Type B pancreatic cell (in vitro differentiated cells): Measurements from ENCODE around the gene ADM2. TPM values are rescaled to one million over a fixed set of nuclear protein-coding genes. Genes with fewer than 3 reads are reported as not detected.

Source experiments
- DNase-seq: peaks from one replicate; pipeline ENCODE4 v3.0.0; 2021; ENCODE audit warnings: mixed read lengths; ENCODE audit not compliant: unreplicated experiment; ENCODE audit errors: extremely low spot score
- H3K27ac Mint-ChIP-seq: 2 replicates; pipeline ENCODE4 v1.8.0; 2021; ENCODE audit warnings: mild to moderate bottlenecking, mixed read lengths
- H3K27me3 Mint-ChIP-seq: 2 replicates; pipeline ENCODE4 v1.8.0; 2021; ENCODE audit warnings: mixed read lengths
- H3K36me3 Mint-ChIP-seq: 2 replicates; pipeline ENCODE4 v1.8.0; 2021; ENCODE audit warnings: mixed read lengths
- H3K4me1 Mint-ChIP-seq: one replicate; pipeline ENCODE4 v1.8.0; 2021; ENCODE audit warnings: mixed read lengths; ENCODE audit not compliant: unreplicated experiment
- H3K4me3 Mint-ChIP-seq: 2 replicates; pipeline ENCODE4 v1.8.0; 2021; ENCODE audit warnings: mild to moderate bottlenecking, mixed read lengths
- H3K9me3 Mint-ChIP-seq: 2 replicates; pipeline ENCODE4 v1.8.0; 2021; ENCODE audit warnings: mixed read lengths
- total RNA-seq: library from RNA; stranded (reverse); gene quantifications from 2 replicates; pipeline ENCODE4 v1.2.1, GENCODE V29; 2021; ENCODE audit warnings: low replicate concordance
- TF ChIP-seq, protein P1 (sequence below): fragments of 200-600 bp; sonication (generic); conservative IDR thresholded peaks from 2 replicates; pipeline ENCODE4 v1.5.0; 2021; ENCODE audit warnings: antibody characterized with exemption, mild to moderate bottlenecking

Gene ADM2
- total RNA-seq, 1 donor from 2014 or later, result 2.6 TPM

GRCh38 chr22:50476868-50477267 is 4.5 kb upstream of the ADM2 start:
- peaks cover 34% of the 10 kb centered on the region for H3K4me1 Mint-ChIP-seq
- H3K27me3 Mint-ChIP-seq, result peaks cover 38% of the 10 kb centered on the region
- H3K4me3 Mint-ChIP-seq, result peak overlapping the region; percentile 73
- H3K9me3 Mint-ChIP-seq, result no peaks in the 10 kb centered on the region
- no peak for DNase-seq
- TF ChIP-seq, protein P1, sequence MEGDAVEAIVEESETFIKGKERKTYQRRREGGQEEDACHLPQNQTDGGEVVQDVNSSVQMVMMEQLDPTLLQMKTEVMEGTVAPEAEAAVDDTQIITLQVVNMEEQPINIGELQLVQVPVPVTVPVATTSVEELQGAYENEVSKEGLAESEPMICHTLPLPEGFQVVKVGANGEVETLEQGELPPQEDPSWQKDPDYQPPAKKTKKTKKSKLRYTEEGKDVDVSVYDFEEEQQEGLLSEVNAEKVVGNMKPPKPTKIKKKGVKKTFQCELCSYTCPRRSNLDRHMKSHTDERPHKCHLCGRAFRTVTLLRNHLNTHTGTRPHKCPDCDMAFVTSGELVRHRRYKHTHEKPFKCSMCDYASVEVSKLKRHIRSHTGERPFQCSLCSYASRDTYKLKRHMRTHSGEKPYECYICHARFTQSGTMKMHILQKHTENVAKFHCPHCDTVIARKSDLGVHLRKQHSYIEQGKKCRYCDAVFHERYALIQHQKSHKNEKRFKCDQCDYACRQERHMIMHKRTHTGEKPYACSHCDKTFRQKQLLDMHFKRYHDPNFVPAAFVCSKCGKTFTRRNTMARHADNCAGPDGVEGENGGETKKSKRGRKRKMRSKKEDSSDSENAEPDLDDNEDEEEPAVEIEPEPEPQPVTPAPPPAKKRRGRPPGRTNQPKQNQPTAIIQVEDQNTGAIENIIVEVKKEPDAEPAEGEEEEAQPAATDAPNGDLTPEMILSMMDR, result no peak
- peaks cover 4% of the 10 kb centered on the region for H3K36me3 Mint-ChIP-seq
- H3K27ac Mint-ChIP-seq, result peak overlapping the region; percentile 77

DNA sequence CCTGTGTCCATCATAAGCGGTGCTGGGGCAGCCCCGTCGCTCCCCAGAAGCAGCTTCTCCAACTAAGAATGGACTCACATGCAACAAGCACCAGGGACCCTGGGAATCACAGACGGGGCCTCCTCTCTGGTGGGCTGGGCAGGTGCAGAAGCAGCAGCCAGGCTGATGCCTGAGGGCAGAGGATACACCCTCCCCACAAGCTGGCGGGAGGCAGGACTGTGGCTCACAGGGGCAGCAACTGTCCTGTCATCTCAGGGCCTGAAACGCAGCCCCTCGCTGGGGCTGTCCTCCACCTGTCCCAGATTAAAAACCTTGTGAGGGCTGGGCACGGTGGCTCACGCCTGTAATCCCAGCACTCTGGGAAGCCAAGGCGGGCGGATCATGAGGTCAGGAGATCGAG is 3.4 kb upstream of the ADM2 start:
- H3K36me3 Mint-ChIP-seq, result peaks cover 4% of the 10 kb centered on the region
- no peak for DNase-seq
- no peak overlapping the region for H3K27ac Mint-ChIP-seq
- H3K9me3 Mint-ChIP-seq, result no peaks in the 10 kb centered on the region
- H3K4me1 Mint-ChIP-seq, result peaks cover 27% of the 10 kb centered on the region
- peak overlapping the region; percentile 31 for H3K4me3 Mint-ChIP-seq
- peaks cover 38% of the 10 kb centered on the region for H3K27me3 Mint-ChIP-seq
- TF ChIP-seq, protein P1, result no peak

- H3K36me3 Mint-ChIP-seq, result no peaks in the 10 kb centered on the region
- H3K27me3 Mint-ChIP-seq, result peaks cover 38% of the 10 kb centered on the region
- H3K4me1 Mint-ChIP-seq, result peaks cover 13% of the 10 kb centered on the region
- peak overlapping the region; percentile 44 for H3K27ac Mint-ChIP-seq
- H3K9me3 Mint-ChIP-seq, result no peaks in the 10 kb centered on the region
- TF ChIP-seq, protein P1, result no peak
- no peak for DNase-seq
- peak overlapping the region; percentile 78 for H3K4me3 Mint-ChIP-seq
Measured at GRCh38 chr22:50479721-50480120, 1.6 kb upstream of the ADM2 start.

DNA sequence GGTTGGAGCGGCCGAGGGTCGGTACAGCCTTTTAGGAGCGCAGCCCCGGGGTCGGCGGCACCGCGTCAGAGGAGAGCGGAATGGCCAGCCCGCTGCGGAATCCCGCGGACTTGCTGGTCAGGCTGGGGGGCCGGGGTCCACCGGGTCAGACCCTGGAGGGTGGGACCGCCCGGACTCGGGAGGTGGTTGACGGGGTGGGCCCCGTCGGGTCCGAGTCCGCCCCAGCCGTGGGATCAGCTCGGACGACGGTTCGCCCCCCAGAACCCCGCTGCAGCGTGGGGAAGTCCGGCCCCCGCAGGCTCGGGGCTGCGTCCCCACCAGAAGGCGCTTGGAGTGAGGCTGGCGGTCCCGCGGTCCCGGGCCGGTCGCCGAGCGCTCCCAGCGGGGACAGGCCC is 301 bp upstream of the ADM2 start:
- Mint-ChIP-seq H3K27me3 (peaks cover 41% of the 10 kb centered on the region), H3K27ac (no peak overlapping the region), H3K4me1 (peaks cover 12% of the 10 kb centered on the region), H3K9me3 (no peaks in the 10 kb centered on the region), H3K36me3 (no peaks in the 10 kb centered on the region), H3K4me3 (peak overlapping the region; percentile 72)
- TF ChIP-seq, protein P1, result no peak
- DNase-seq, result no peak

- Mint-ChIP-seq H3K27ac (no peak overlapping the region), H3K4me1 (peaks cover 6% of the 10 kb centered on the region), H3K9me3 (no peaks in the 10 kb centered on the region), H3K27me3 (peaks cover 37% of the 10 kb centered on the region), H3K36me3 (no peaks in the 10 kb centered on the region), H3K4me3 (peak overlapping the region; percentile 79)
- TF ChIP-seq, protein P1, result no peak
- DNase-seq, result no peak
Measured at GRCh38 chr22:50482107-50483074, 1.0 kb downstream of the ADM2 start.
